K562 (cell line): Measurements from ENCODE around the gene SNX14.

Experiments
- CREB1 ChIP-seq, 2 experiments: sonication (generic) in 1 of 2; formaldehyde crosslinking in 1 of 2; IDR thresholded peaks; 2 replicates each; pipeline versions ENCODE4 v1.6.1 to v1.8.0; 2012 to 2022; ENCODE audit warnings: inconsistent platforms in 1 of 2, mild to moderate bottlenecking in 1 of 2, missing genetic modification reagents in 1 of 2, moderate library complexity in 1 of 2
- ESRRA ChIP-seq: fragments of 450-650 bp; IDR thresholded peaks from 2 replicates; pipeline ENCODE4 v1.6.1; 2014; ENCODE audit warnings: low read depth, mild to moderate bottlenecking, moderate library complexity, borderline replicate concordance
- ETV5 ChIP-seq: sonication (generic); formaldehyde crosslinking; IDR thresholded peaks from 2 replicates; pipeline ENCODE4 v1.4.0; 2020; ENCODE audit warnings: low read depth, mild to moderate bottlenecking, missing genetic modification reagents
- EZH2 ChIP-seq: IDR thresholded peaks from 2 replicates; pipeline ENCODE4 v1.6.1; 2012; ENCODE audit warnings: low read depth, mild to moderate bottlenecking, inconsistent platforms, low read length, borderline replicate concordance
- GABPA ChIP-seq: fragments of 200-800 bp; sonication (Bioruptor generic); conservative IDR thresholded peaks from 2 replicates; pipeline ENCODE4 v1.6.1; 2016; ENCODE audit warnings: low read depth, missing genetic modification characterization, missing compliant biosample characterization
- GATA2 ChIP-seq: sonication (generic); formaldehyde crosslinking; IDR thresholded peaks from 2 replicates; pipeline ENCODE4 v1.4.0; 2020; ENCODE audit warnings: mild to moderate bottlenecking, missing genetic modification reagents
- NFE2L1 ChIP-seq: fragments of 450-650 bp; IDR thresholded peaks from 2 replicates; pipeline ENCODE4 v1.6.1; 2016; ENCODE audit warnings: missing genetic modification characterization, low read depth, mild to moderate bottlenecking, missing compliant biosample characterization, moderate library complexity, borderline replicate concordance
- POLR2AphosphoS5 ChIP-seq: IDR thresholded peaks from 2 replicates; pipeline ENCODE4 v1.6.1; 2011; ENCODE audit warnings: mild to moderate bottlenecking, low read depth, low read length, moderate library complexity; ENCODE audit not compliant: control insufficient read depth, insufficient read depth
- PRPF4 ChIP-seq: fragments of 200-400 bp; formaldehyde crosslinking; IDR thresholded peaks from one replicate; pipeline ENCODE4 v1.6.1; 2017; ENCODE audit warnings: low read length, low read depth, mild to moderate bottlenecking; ENCODE audit not compliant: insufficient read depth, poor library complexity, severe bottlenecking
- SPI1 ChIP-seq: IDR thresholded peaks from 2 replicates; pipeline ENCODE4 v1.6.1; 2011; ENCODE audit warnings: low read depth, low read length, control low read depth, borderline replicate concordance
- U2AF1 ChIP-seq: fragments of 200-400 bp; formaldehyde crosslinking; optimal IDR thresholded peaks from 2 replicates; pipeline ENCODE3; 2017; ENCODE audit warnings: mild to moderate bottlenecking, low read depth, low read length, moderate library complexity
- ZBTB49 ChIP-seq: sonication (generic); formaldehyde crosslinking; IDR thresholded peaks from 2 replicates; pipeline ENCODE4 v1.8.0; 2022; ENCODE audit warnings: missing genetic modification reagents, mild to moderate bottlenecking, borderline replicate concordance
- ZNF449 ChIP-seq: fragments of 250-450 bp; sonication (Bioruptor Pico); IDR thresholded peaks from 2 replicates; pipeline ENCODE4 v1.8.0; 2022; ENCODE audit warnings: moderate library complexity, mild to moderate bottlenecking, inconsistent platforms
- TF ChIP-seq, protein P1 (sequence below), 3 experiments: IDR thresholded peaks in 2 of 3; conservative IDR thresholded peaks in 1 of 3; 2 replicates each; pipeline ENCODE4 v1.5.1; 2011 to 2012; ENCODE audit warnings: low read length in 3 of 3, mild to moderate bottlenecking in 3 of 3, control low read depth in 2 of 3, improper control_type of control experiment in 1 of 3, inconsistent platforms in 1 of 3, low read depth in 1 of 3, mixed read lengths in 1 of 3, moderate library complexity in 1 of 3; ENCODE audit not compliant: insufficient read depth in 2 of 3

GRCh38 chr6:85482905-85483700 is 110.6 kb downstream of the SNX14 start:
- TF ChIP-seq, protein P1, sequence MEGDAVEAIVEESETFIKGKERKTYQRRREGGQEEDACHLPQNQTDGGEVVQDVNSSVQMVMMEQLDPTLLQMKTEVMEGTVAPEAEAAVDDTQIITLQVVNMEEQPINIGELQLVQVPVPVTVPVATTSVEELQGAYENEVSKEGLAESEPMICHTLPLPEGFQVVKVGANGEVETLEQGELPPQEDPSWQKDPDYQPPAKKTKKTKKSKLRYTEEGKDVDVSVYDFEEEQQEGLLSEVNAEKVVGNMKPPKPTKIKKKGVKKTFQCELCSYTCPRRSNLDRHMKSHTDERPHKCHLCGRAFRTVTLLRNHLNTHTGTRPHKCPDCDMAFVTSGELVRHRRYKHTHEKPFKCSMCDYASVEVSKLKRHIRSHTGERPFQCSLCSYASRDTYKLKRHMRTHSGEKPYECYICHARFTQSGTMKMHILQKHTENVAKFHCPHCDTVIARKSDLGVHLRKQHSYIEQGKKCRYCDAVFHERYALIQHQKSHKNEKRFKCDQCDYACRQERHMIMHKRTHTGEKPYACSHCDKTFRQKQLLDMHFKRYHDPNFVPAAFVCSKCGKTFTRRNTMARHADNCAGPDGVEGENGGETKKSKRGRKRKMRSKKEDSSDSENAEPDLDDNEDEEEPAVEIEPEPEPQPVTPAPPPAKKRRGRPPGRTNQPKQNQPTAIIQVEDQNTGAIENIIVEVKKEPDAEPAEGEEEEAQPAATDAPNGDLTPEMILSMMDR (IDR thresholded peaks at IDR 0.05 in 2 of 3, conservative IDR thresholded peaks at IDR 0.05 in 1 of 3; ENCODE audit: insufficient read depth in 2 of 3, low read depth in 1 of 3, low read length in 3 of 3): peak; percentile 84 to 98 (median 91)
- no peak for TF ChIP-seq ETV5
- TF ChIP-seq GATA2 (CRISPR knock-in tag): no peak
- no peak for TF ChIP-seq ZNF449 (CRISPR knock-in tag)
- TF ChIP-seq SPI1: peak; percentile 29; the same call in 1 of the 2 replicates
- no peak for TF ChIP-seq ZBTB49 (CRISPR knock-in tag)
- TF ChIP-seq CREB1 (IDR thresholded peaks at IDR 0.05): no peak
- TF ChIP-seq CREB1 (CRISPR knock-in tag; IDR thresholded peaks at IDR 0.05): no peak
- no peak for TF ChIP-seq ESRRA
- TF ChIP-seq U2AF1: no peak
- no peak for TF ChIP-seq PRPF4
- no peak for TF ChIP-seq NFE2L1 (tag)
- TF ChIP-seq POLR2AphosphoS5: no peak
- no peak for TF ChIP-seq GABPA
- TF ChIP-seq EZH2: no peak
